OCI-LY3 (cell line): ENCODE results near the gene SH2D3C.

ENCODE experiments used
- CTCF ChIP-seq: fragments of 200-600, 300-600 bp; sonication (generic); IDR thresholded peaks from 2 replicates; pipeline ENCODE4 v1.5.1; 2014; ENCODE audit warnings: antibody characterized with exemption, low read length, low read depth
- EZH2phosphoT487 ChIP-seq: fragments of 200-600 bp; shearing (Covaris generic); IDR thresholded peaks from 2 replicates; pipeline ENCODE4 v1.6.1; 2018; ENCODE audit warnings: antibody characterized with exemption, mixed run types, low read depth

- no peak for TF ChIP-seq EZH2phosphoT487
- TF ChIP-seq CTCF, result no peak
These were observed 60.7 kb downstream of the SH2D3C start for GRCh38 chr9:127717766-127718165.
